GM10248 (cell line): ENCODE data around the gene KATNB1.

Experiments used
- CTCF ChIA-PET: fragments of 300-600 bp; sonication (Branson Sonifier 250); formaldehyde crosslinking; extraction: SDS; loops from one replicate; lab custom pipeline; 2021; ENCODE audit warnings: antibody characterized with exemption; lab: Yijun Ruan, JAX
- POLR2A ChIA-PET: fragments of 350-650 bp; sonication (Branson Sonifier 250); formaldehyde crosslinking; extraction: SDS; loops from one replicate; lab custom pipeline; 2020; ENCODE audit warnings: antibody characterized with exemption; lab: Yijun Ruan, JAX
- DNase-seq: peaks from one replicate; pipeline ENCODE4 v3.0.0; 2012; ENCODE audit errors: extremely low spot score
- TF ChIP-seq, protein P1 (sequence below): IDR thresholded peaks from 2 replicates; pipeline ENCODE4 v1.5.1; 2012; ENCODE audit warnings: mild to moderate bottlenecking, low read depth; ENCODE audit errors: extremely low read depth, missing control alignments, control extremely low read depth

Gene KATNB1

DNA sequence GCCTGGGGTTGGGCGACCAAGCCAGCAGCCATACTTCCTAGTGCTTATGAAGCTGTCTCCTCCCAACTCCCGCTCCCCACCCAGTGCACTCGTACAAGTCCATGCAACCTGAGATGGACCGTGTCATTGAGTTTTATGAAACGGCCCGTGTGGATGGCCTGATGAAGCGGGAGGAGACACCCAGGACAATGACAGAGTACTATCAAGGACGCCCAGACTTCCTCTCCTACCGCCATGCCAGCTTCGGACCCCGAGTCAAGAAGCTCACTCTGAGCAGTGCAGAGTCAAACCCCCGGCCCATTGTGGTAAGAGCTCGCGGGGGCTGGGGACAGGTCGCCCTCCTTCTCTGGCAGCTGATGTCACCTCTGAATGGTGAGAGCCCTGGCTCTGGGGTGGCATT is 11.0 kb upstream of the KATNB1 start:
- ChIA-PET CTCF (no interaction called here), POLR2A (no interaction called here)
- TF ChIP-seq, protein P1, sequence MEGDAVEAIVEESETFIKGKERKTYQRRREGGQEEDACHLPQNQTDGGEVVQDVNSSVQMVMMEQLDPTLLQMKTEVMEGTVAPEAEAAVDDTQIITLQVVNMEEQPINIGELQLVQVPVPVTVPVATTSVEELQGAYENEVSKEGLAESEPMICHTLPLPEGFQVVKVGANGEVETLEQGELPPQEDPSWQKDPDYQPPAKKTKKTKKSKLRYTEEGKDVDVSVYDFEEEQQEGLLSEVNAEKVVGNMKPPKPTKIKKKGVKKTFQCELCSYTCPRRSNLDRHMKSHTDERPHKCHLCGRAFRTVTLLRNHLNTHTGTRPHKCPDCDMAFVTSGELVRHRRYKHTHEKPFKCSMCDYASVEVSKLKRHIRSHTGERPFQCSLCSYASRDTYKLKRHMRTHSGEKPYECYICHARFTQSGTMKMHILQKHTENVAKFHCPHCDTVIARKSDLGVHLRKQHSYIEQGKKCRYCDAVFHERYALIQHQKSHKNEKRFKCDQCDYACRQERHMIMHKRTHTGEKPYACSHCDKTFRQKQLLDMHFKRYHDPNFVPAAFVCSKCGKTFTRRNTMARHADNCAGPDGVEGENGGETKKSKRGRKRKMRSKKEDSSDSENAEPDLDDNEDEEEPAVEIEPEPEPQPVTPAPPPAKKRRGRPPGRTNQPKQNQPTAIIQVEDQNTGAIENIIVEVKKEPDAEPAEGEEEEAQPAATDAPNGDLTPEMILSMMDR, result no peak
- DNase-seq, result no peak

DNA sequence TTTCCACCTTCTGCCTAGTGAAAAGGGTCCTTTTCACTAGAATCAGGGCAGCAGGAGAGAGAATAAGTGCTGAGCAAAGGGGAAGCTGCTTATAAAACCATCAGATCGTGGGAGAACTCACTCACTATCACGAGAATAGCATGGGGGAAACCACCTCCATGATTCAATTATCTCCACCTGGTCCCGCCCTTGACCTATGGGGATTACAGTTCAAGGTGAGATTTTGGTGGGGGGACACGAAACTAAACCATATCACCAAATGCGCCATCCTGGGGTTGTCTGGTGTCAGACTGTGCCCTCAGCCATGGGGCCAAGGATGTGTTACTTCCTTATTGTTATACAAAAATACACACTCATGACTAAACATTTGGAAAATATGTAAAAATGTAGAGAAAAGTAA is 10.4 kb upstream of the KATNB1 start:
- TF ChIP-seq, protein P1, result no peak
- POLR2A ChIA-PET, result no interaction called here
- DNase-seq, result no peak
- CTCF ChIA-PET, result no interaction called here

DNA sequence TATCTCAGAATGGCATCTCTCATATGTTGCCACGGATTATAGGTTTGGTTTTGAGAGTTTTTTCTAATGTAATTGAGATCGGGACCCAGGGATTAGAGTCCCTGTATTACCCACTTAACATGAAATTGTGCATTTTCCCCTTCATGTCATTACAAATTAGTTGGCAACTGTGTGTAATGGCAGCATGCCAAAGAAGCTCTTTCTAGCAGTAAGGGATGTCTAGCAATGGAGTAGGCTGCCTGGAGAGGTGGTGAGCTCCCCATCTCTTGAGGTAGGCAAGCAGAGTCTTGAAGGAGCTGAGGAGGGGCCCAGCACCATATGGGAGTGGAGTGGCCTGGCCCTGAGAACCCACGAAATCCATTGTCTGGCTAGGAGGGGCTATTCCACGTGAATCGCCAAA is 10.0 kb upstream of the KATNB1 start:
- no peak for DNase-seq
- TF ChIP-seq, protein P1, result no peak
- ChIA-PET POLR2A (no interaction called here), CTCF (no interaction called here)

DNA sequence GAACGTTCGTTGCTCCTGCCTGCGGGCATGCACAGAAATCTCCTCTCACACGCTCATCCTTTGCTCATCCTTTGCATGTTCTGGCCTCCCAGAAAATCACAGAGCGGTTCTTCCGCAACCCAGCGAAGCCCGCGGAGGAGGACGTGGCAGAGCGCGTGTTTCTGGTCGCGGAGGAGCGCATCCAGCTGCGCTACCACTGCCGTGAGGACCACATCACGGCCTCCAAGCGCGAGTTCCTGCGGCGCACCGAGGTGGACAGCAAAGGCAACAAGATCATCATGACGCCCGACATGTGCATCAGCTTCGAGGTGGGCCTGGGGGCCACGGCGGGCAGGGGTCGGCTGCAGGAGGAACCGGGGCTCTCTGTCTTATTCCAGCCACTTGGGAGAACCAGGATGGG is 9.6 kb upstream of the KATNB1 start:
- DNase-seq, result no peak
- TF ChIP-seq, protein P1, result no peak
- CTCF ChIA-PET, result interaction anchor here (1.2 kb wide), 1 partner anchor 76 kb away, joined by 3 read pairs; no protein-coding TSS in a partner anchor
- POLR2A ChIA-PET, result no interaction called here

DNA sequence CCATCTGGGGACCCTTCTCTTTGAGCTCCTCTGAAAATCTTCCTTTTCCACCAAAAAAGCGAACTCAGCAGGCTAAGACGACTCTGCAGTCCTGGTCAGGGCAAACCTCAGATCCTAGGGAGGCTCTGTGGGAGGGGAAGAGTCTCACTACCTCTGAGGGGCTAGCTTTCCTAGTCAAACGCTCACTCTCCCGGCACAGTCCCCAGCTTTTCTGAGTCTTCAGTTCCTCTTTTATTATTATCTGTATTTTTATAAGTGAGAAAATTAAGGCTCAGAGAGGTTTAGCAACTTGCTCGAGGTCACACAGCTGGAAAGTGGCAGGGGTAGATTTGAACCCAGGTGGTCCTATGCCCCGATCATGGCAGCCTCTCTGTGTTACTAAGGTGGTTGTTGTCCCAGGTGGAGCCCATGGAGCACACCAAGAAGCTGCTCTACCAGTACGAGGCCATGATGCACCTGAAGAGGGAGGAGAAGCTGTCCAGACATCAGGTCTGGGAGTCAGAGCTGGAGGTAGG is 9.1 kb upstream of the KATNB1 start:
- ChIA-PET CTCF (interaction anchor here (1.2 to 1.4 kb wide), 2 partner anchors 77 to 135 kb away, joined by 3 to 6 read pairs; no protein-coding TSS in a partner anchor), POLR2A (no interaction called here)
- TF ChIP-seq, protein P1, result no peak
- DNase-seq, result no peak

DNA sequence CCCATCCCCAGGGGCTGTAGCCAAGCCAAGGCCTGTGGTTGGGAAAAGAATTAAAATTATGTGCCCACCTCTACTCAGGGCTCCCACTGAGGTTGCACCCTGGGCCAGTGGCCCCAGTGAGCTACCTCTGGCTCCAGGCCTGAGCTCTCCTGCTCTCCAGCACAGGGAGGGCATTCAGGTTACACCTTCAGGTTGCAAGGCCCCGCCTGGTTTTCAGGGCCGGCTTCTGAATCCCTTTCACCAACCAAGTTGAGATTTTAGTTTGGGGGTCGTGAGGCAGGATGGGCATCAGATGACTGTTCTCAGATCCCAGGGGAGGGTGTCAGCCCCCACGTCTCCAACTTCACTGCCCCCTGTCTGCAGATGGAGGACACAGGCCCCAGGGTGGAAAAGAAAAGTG is 8.0 kb upstream of the KATNB1 start:
- CTCF ChIA-PET, result interaction anchor here (1.4 to 1.6 kb wide), 2 partner anchors 136 to 152 kb away, joined by 5 to 6 read pairs; no protein-coding TSS in a partner anchor
- no peak for DNase-seq
- POLR2A ChIA-PET, result no interaction called here
- TF ChIP-seq, protein P1, result no peak
